NCI-H1105 treated with DMSO at 0.1 percent for 48 hours (cell line): Measurements from ENCODE around the gene DOCK2.
"Not testable (repeated sequence)": the region's sequence is repeated elsewhere in the genome, so short reads cannot be mapped to it uniquely, and the experiment has no call there.

Experiments
- DNase-seq: peaks from one replicate; lab custom pipeline; 2025; lab: John Stamatoyannopoulos, UW

Gene DOCK2

GRCh38 chr5:169943026-169943425 lies 306.0 kb downstream of the DOCK2 start:
- DNase-seq: no peak

- no peak for DNase-seq
Measured at GRCh38 chr5:169944115-169944514, 307.0 kb downstream of the DOCK2 start.

DNA sequence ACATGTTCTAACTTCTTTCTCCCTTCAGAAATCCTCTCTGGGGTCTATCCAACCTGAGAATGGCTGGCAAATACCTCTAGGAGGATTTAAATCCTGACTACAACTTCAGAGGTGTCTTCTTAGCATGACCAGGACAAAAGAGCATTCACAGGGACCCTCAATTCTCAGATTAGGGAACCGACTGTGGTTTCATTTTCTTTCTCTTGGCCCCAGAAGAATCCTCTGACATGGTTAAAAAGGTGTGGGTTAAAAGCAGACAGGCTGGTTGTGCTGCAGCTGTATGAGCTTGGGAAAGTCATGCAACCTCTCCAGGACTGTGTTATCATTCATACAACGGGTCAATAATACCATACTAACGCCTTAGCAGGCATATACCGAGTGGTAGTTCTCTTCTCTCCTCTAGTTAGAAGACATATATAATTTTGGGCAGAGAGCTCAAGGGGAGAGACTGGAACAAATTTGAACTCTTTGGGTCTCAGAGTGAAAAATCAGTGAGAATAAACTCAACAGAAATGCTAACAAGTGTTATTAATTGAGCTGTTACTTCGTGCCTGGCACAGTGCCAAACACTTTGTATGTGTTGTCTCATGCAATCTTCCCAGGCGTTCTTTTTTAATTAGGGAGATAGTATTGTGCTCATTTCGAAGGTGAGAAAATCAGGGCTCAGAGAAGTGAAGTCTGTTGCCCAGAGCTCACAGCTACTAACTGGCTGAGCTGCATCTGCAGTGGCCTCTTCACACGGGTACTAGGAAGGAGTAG lies 308.0 kb downstream of the DOCK2 start:
- DNase-seq: no peak

DNA sequence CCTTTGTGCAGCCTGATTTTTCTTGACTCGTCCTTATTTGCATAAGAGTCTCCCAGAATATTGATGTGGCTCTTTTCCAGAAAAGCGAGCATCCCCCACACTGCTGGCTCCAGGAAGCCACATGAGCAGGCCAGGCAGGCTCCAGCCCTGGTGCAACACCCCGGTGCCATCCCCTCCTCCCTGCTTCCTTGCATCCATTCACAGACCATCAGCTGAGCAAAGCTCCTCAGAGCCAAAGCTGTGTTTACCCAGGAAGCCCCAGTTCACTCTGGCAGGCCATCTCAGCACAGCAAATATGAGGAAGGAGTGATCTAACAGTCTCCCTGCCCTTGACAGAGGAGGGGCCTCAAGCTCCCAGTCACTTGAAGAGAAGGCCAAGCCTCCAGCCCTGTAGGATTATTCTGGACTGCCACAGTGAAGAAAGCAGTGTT lies 308.8 kb downstream of the DOCK2 start:
- peak; percentile 7 for DNase-seq

GRCh38 chr5:169946743-169947295 lies 309.7 kb downstream of the DOCK2 start:
- DNase-seq: no peak

DNA sequence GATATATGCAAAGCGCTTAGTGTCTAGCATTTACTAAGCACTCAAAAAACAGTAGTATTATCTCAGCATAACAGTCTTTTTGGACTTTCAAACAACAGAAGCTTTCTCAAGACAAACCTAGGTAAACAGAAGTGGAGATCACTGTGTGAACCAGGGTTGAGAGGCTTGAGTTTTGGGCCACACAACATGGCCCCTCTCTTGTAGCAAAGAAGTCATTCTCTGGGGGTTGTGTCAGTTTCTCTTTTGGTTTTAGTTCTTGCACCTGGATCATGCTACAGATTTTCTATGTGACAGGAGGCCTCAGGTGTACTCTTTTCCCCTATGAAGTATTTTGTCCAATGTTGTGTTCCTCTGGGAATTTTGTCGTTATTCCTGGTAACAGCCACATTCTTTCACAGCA lies 313.3 kb downstream of the DOCK2 start:
- DNase-seq: no peak

GRCh38 chr5:169953196-169953595 lies 316.1 kb downstream of the DOCK2 start:
- DNase-seq: not testable (repeated sequence)

- no peak for DNase-seq
Measured at GRCh38 chr5:169954786-169955185, 317.7 kb downstream of the DOCK2 start.

DNA sequence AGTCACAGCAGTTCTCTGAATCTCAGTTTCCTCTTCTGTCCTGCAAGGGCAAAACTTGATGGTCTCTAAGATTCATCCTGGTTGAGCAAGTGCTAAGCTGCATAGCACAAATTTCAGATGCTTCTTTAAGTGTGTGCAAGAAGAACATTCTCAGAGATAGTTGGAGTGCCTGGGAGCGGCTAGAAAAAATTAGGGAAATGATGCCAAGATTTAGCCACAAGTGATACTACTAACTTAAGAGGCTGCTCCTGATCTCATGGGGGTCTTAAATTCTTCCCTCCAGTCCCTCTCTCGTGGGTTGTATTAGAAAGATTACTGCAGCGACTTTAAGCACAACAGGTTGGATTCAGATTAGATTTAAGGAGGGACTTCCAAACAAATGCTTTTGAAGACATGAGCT lies 319.1 kb downstream of the DOCK2 start:
- DNase-seq: no peak

DNA sequence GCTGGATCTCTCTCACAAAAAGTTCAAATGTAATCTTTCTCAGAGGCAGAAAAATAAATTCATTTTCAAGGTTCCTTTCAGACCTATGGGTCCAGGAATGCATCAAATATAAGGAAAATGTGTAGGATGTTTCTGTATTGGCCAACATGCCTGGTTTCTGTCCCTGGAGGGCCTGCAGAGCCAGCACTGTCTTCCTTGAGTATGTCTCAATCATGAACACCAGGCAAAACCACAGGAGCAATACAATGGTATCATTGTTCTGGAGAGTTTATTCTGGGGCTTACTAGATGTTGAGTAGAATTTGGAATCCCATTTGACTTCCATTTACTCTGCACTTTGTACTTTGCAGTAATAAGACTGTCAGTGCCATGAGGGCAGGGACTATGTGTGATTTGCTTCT lies 319.7 kb downstream of the DOCK2 start:
- DNase-seq: no peak

- DNase-seq: no peak
Measured at GRCh38 chr5:169958278-169958677, 321.2 kb downstream of the DOCK2 start.

GRCh38 chr5:169960659-169961058 lies 323.6 kb downstream of the DOCK2 start:
- no peak for DNase-seq

GRCh38 chr5:169964246-169964645 lies 327.2 kb downstream of the DOCK2 start:
- DNase-seq: no peak

- DNase-seq: no peak
Measured at GRCh38 chr5:169970339-169970738, 333.3 kb downstream of the DOCK2 start.

- no peak for DNase-seq
Measured at GRCh38 chr5:169970911-169971765, 334.1 kb downstream of the DOCK2 start.

DNA sequence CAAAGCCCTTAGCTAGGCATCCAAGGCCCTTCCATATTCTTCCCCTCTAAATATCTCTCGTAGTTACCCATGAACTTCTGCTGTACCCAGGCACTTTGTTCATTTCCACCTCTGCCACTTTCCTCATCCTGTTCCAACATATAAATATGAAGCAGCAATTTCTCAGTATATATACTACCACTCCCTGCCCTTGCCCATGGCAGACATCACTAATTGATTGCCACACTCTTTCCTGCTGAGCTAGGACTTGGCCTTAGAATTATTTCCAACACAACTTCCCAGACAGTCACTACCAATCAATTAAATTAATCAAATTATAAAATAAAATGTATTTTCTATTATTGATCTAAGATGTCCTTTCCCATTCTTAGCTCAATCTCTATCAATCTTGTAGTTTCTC lies 334.7 kb downstream of the DOCK2 start:
- DNase-seq: no peak

- DNase-seq: no peak
Measured at GRCh38 chr5:169973056-169973455, 336.0 kb downstream of the DOCK2 start.

- DNase-seq: no peak
Measured at GRCh38 chr5:169974121-169974770, 337.2 kb downstream of the DOCK2 start.

GRCh38 chr5:169978714-169979113 lies 341.6 kb downstream of the DOCK2 start:
- DNase-seq: no peak

- DNase-seq: no peak
Measured at GRCh38 chr5:169979871-169980270, 342.8 kb downstream of the DOCK2 start.

- peak; percentile 54 for DNase-seq
Measured at GRCh38 chr5:169980418-169981053, 343.5 kb downstream of the DOCK2 start, which contains the start of gene INSYN2B. Gene INSYN2B, minus strand, starts transcription at chr5:169980495. Its CDS starts 96,597 bp downstream, at chr5:169883898.

GRCh38 chr5:169988206-169988605 lies 351.1 kb downstream of the DOCK2 start:
- DNase-seq: no peak
